DND-41 (cell line): Measurements from ENCODE around the gene C3orf62.
"Not testable (repeated sequence)": the region's sequence is repeated elsewhere in the genome, so short reads cannot be mapped to it uniquely, and the experiment has no call there.

Experiments
- ATAC-seq: fragments of 200-7000 bp; cut with Tn5 transposase; 3 replicates; pipeline ENCODE4 v1.9.1; 2021; ENCODE audit warnings: low read depth; ENCODE audit not compliant: insufficient read depth
- DNase-seq: peaks from one replicate; pipeline ENCODE4 v3.0.0-alpha.2; 2020
- H2AFZ ChIP-seq: 2 replicates; pipeline ENCODE4 v1.6.0; 2012; ENCODE audit warnings: low read depth, low read length
- H3K27ac ChIP-seq: 2 replicates; pipeline ENCODE4 v1.5.1; 2012; ENCODE audit warnings: low read length, inconsistent platforms
- H3K27me3 ChIP-seq: fragments of 200-600 bp; sonication (generic); 2 replicates; pipeline ENCODE4 v1.6.0; 2012; ENCODE audit warnings: low read length, mild to moderate bottlenecking, inconsistent platforms; ENCODE audit not compliant: insufficient read depth, poor library complexity
- H3K36me3 ChIP-seq: 2 replicates; pipeline ENCODE4 v1.5.1; 2012; ENCODE audit warnings: low read length, inconsistent platforms; ENCODE audit not compliant: insufficient read depth
- H3K4me1 ChIP-seq: 2 replicates; pipeline ENCODE4 v1.5.1; 2012; ENCODE audit warnings: mild to moderate bottlenecking, low read length; ENCODE audit not compliant: insufficient read depth
- H3K4me2 ChIP-seq: 2 replicates; pipeline ENCODE4 v1.6.0; 2012; ENCODE audit warnings: mild to moderate bottlenecking, moderate library complexity, low read length, inconsistent platforms; ENCODE audit not compliant: insufficient read depth
- H3K4me3 ChIP-seq, 2 experiments: fragments of 200-600 bp in 1 of 2; shearing (Covaris generic) in 1 of 2; 2 replicates each; pipeline ENCODE4 v1.5.1; 2012 to 2016; ENCODE audit warnings: inconsistent platforms in 2 of 2, low read length in 2 of 2, mild to moderate bottlenecking in 2 of 2, low read depth in 1 of 2, moderate library complexity in 1 of 2
- H3K79me2 ChIP-seq: 2 replicates; pipeline ENCODE4 v1.6.0; 2012; ENCODE audit warnings: low read length, inconsistent platforms; ENCODE audit not compliant: insufficient read depth
- H3K9ac ChIP-seq: 2 replicates; pipeline ENCODE4 v1.6.0; 2012; ENCODE audit warnings: low read depth, mild to moderate bottlenecking, inconsistent platforms, low read length, moderate library complexity
- H3K9me3 ChIP-seq: 2 replicates; pipeline ENCODE4 v1.5.1; 2012; ENCODE audit warnings: low read length, moderate library complexity, mild to moderate bottlenecking, inconsistent platforms; ENCODE audit not compliant: insufficient read depth, severe bottlenecking
- H4K20me1 ChIP-seq: 2 replicates; pipeline ENCODE4 v1.6.0; 2012; ENCODE audit warnings: low read length; ENCODE audit not compliant: insufficient read depth
- CTCF ChIP-seq: IDR thresholded peaks from 2 replicates; pipeline ENCODE4 v1.5.1; 2012; ENCODE audit warnings: borderline replicate concordance, low read length, moderate library complexity, mild to moderate bottlenecking; ENCODE audit not compliant: poor library complexity, severe bottlenecking; ENCODE audit errors: extremely low read depth
- EZH2 ChIP-seq: IDR thresholded peaks from 3 replicates; pipeline ENCODE4 v1.6.1; 2012; ENCODE audit warnings: borderline replicate concordance, low read depth, mild to moderate bottlenecking, moderate library complexity, low read length, inconsistent platforms; ENCODE audit not compliant: severe bottlenecking

C3orf62 gene

GRCh38 chr3:49248840-49249227 lies 28.2 kb downstream of the C3orf62 start:
- H3K36me3 ChIP-seq: no peaks in the 10 kb centered on the region
- no peak overlapping the region for H3K4me3 ChIP-seq
- ATAC-seq (no peak), DNase-seq (no peak)
- no peaks in the 10 kb centered on the region for H3K9me3 ChIP-seq
- H2AFZ ChIP-seq: no peak overlapping the region
- TF ChIP-seq CTCF (no peak), EZH2 (no peak)
- H3K9ac ChIP-seq: no peak overlapping the region
- no peaks in the 10 kb centered on the region for H3K79me2 ChIP-seq
- H4K20me1 ChIP-seq: no peaks in the 10 kb centered on the region
- H3K4me2 ChIP-seq: no peak overlapping the region
- H3K4me1 ChIP-seq: no peaks in the 10 kb centered on the region
- no peak overlapping the region for H3K27ac ChIP-seq
- H3K27me3 ChIP-seq: no peaks in the 10 kb centered on the region

- no peaks in the 10 kb centered on the region for H4K20me1 ChIP-seq
- H3K4me1 ChIP-seq: no peaks in the 10 kb centered on the region
- ATAC-seq (no peak), DNase-seq (no peak)
- H3K36me3 ChIP-seq: no peaks in the 10 kb centered on the region
- no peaks in the 10 kb centered on the region for H3K9me3 ChIP-seq
- no peak overlapping the region for H3K4me2 ChIP-seq
- no peaks in the 10 kb centered on the region for H3K27me3 ChIP-seq
- no peak overlapping the region for H3K4me3 ChIP-seq
- no peak overlapping the region for H3K27ac ChIP-seq
- H3K9ac ChIP-seq: no peak overlapping the region
- TF ChIP-seq EZH2 (no peak), CTCF (no peak)
- H3K79me2 ChIP-seq: no peaks in the 10 kb centered on the region
- H2AFZ ChIP-seq: no peak overlapping the region; the same call in 1 of the 2 replicates
Observed at GRCh38 chr3:49244581-49245205, 32.3 kb downstream of the C3orf62 start.

GRCh38 chr3:49240091-49240490 lies 36.9 kb downstream of the C3orf62 start:
- H3K4me1 ChIP-seq, DNase-seq, H3K4me3 ChIP-seq, H3K9ac ChIP-seq, H4K20me1 ChIP-seq, H3K4me2 ChIP-seq, H3K36me3 ChIP-seq, H2AFZ ChIP-seq, H3K9me3 ChIP-seq, H3K79me2 ChIP-seq, ATAC-seq, H3K27ac ChIP-seq, H3K27me3 ChIP-seq: not testable (repeated sequence)

- Histone ChIP-seq H2AFZ (0 out of 2 replicates have a peak overlapping the region, but pooled peaks have one; percentile 42), H3K4me1 (no peaks in the 10 kb centered on the region), H3K9me3 (peaks cover 17% of the 10 kb centered on the region), H3K4me3 (no peak overlapping the region), H3K27ac (no peak overlapping the region), H4K20me1 (no peaks in the 10 kb centered on the region), H3K36me3 (no peaks in the 10 kb centered on the region), H3K4me2 (no peak overlapping the region), H3K27me3 (no peaks in the 10 kb centered on the region), H3K9ac (no peak overlapping the region), H3K79me2 (no peaks in the 10 kb centered on the region)
- DNase-seq: no peak
- TF ChIP-seq CTCF (no peak), EZH2 (no peak)
- ATAC-seq: no peak
Observed at GRCh38 chr3:49238274-49239127, 38.5 kb downstream of the C3orf62 start.
